GM12878 (cell line): ENCODE data around the gene HOPX. TPM values are rescaled to one million over a fixed set of nuclear protein-coding genes. Genes with fewer than 3 reads are reported as not detected.
"Not testable (repeated sequence)": the region's sequence is repeated elsewhere in the genome, so short reads cannot be mapped to it uniquely, and the experiment has no call there.

Experiments used
- ATAC-seq: fragments of 200-7000 bp; cut with Tn5 transposase; 3 replicates; pipeline ENCODE4 v1.9.1; 2020; ENCODE audit warnings: mild to moderate bottlenecking, moderate library complexity
- BruUV-seq: library from RNA; stranded (reverse); fragments of 400-500 nt; replicated peaks from 2 replicates; lab custom pipeline; 2021; lab: Mats Ljungman, UMichigan
- CTCF ChIA-PET: fragments of 300-600 bp; sonication (Branson Sonifier 250); formaldehyde crosslinking; extraction: SDS; loops from one replicate; lab custom pipeline; 2021; ENCODE audit warnings: inconsistent platforms; lab: Yijun Ruan, JAX
- POLR2A ChIA-PET: fragments of 350-600 bp; formaldehyde crosslinking; extraction: SDS; loops from one replicate; lab custom pipeline; 2021; ENCODE audit warnings: inconsistent platforms; lab: Charles Lee
- RAD21 ChIA-PET: fragments of 300-600 bp; sonication (Branson Sonifier 250); formaldehyde crosslinking; loops from one replicate; lab custom pipeline; 2023; ENCODE audit warnings: antibody characterized with exemption; ENCODE audit not compliant: unreplicated experiment; lab: Charles Lee
- SMC1A ChIA-PET: fragments of 300-600 bp; sonication (Branson Sonifier 250); formaldehyde crosslinking; loops from one replicate; lab custom pipeline; 2023; ENCODE audit not compliant: unreplicated experiment, uncharacterized antibody; lab: Charles Lee
- DNase-seq: peaks from one replicate; pipeline ENCODE4 v3.0.0-alpha.2; 2011; ENCODE audit warnings: low read depth, low spot score
- FAIRE-seq: peaks from 3 replicates; lab custom pipeline; 2011; peaks lifted over from hg19 to GRCh38; lab: Jason Lieb, UNC
- H2AFZ ChIP-seq: 2 replicates; pipeline ENCODE4 v1.6.0; 2011; ENCODE audit warnings: low read depth, low read length, control low read depth; ENCODE audit not compliant: control insufficient read depth
- H3K27ac ChIP-seq: 2 replicates; pipeline ENCODE4 v1.5.1; 2011; ENCODE audit warnings: control low read depth; ENCODE audit not compliant: control insufficient read depth, insufficient read depth
- H3K27me3 ChIP-seq, 2 experiments: replicated peaks in 1 of 2; 2 replicates each; pipeline versions ENCODE4 v1.6.0 to v1.6.1; 2011; ENCODE audit warnings: low read length in 1 of 2; ENCODE audit not compliant: control insufficient read depth in 2 of 2, insufficient read depth in 2 of 2
- H3K36me3 ChIP-seq, 2 experiments: 2 replicates each; pipeline ENCODE4 v1.5.1; 2011; ENCODE audit warnings: low read length in 1 of 2; ENCODE audit not compliant: control insufficient read depth in 2 of 2, insufficient read depth in 2 of 2
- H3K4me1 ChIP-seq: 2 replicates; pipeline ENCODE4 v1.6.1; 2011; ENCODE audit warnings: mild to moderate bottlenecking, low read length, moderate library complexity, mixed read lengths; ENCODE audit not compliant: control insufficient read depth, insufficient read depth
- H3K4me2 ChIP-seq: 2 replicates; pipeline ENCODE4 v1.6.0; 2011; ENCODE audit warnings: control low read depth; ENCODE audit not compliant: control insufficient read depth, insufficient read depth
- H3K4me3 ChIP-seq: fragments of 200-600 bp; sonication (generic); 2 replicates; pipeline ENCODE4 v1.5.1; 2016
- H3K79me2 ChIP-seq: 2 replicates; pipeline ENCODE4 v1.6.0; 2011; ENCODE audit warnings: low read length; ENCODE audit not compliant: control insufficient read depth, insufficient read depth
- H3K9ac ChIP-seq: 2 replicates; pipeline ENCODE4 v1.8.0; 2011; ENCODE audit warnings: low read length, control low read depth, mixed read lengths; ENCODE audit not compliant: control insufficient read depth, insufficient read depth
- H3K9me3 ChIP-seq: replicated peaks from 3 replicates; pipeline ENCODE4 v1.5.1; 2011; ENCODE audit warnings: mild to moderate bottlenecking, low read length; ENCODE audit not compliant: control insufficient read depth, insufficient read depth
- H4K20me1 ChIP-seq: 2 replicates; pipeline ENCODE4 v1.6.0; 2011; ENCODE audit not compliant: control insufficient read depth, insufficient read depth
- MTA3 ChIP-seq: IDR thresholded peaks from 2 replicates; pipeline ENCODE4 v1.6.1; 2012; ENCODE audit warnings: low read length, inconsistent platforms, borderline replicate concordance
- NFXL1 ChIP-seq: fragments of 450-650 bp; IDR thresholded peaks from 2 replicates; pipeline ENCODE4 v1.6.1; 2017; ENCODE audit warnings: antibody characterized with exemption, mild to moderate bottlenecking, borderline replicate concordance
- SUZ12 ChIP-seq: fragments of 200-600 bp; sonication (generic); IDR thresholded peaks from one replicate; pipeline ENCODE4 v1.6.1; 2018; ENCODE audit warnings: antibody characterized with exemption, mild to moderate bottlenecking; ENCODE audit not compliant: unreplicated experiment
- WGBS: methylation state at CpG from one replicate; pipeline ENCODE4 v1.1.6; 2016; ENCODE audit warnings: low lambda C conversion rate; ENCODE audit not compliant: insufficient replicate concordance, insufficient coverage; ENCODE audit errors: missing lambda C conversion rate; 5-methylcytosine and 5-hydroxymethylcytosine counted together
- in situ Hi-C: fragments of 300-500 bp; cut with MboI; formaldehyde crosslinking; loops from 9 replicates; pipeline ENCODE4 v1.14.3; 2018; ENCODE audit warnings: mixed read lengths
- intact Hi-C: fragments of 100-400 bp; cut with micrococcal nuclease; formaldehyde crosslinking; loops from one replicate; pipeline ENCODE4 v1.14.2; 2022; ENCODE audit not compliant: unreplicated experiment
- polyA plus RNA-seq, 11 experiments: library from polyadenylated mRNA; depleted of rRNA in 4 of 11; unstranded in 6 of 11; stranded (reverse) in 5 of 11; fragments of >200 nt; fragmentation: Nextera tagmentation in 4 of 11; fragmentation: Illumina TruSeq in 1 of 11; extraction: Ambion mirVana in 4 of 11; extraction: Trizol in 1 of 11; gene quantifications; 1 replicate in 1 of 11; 2 replicates in 10 of 11; pipeline versions ENCODE4 v1.2.1 to v1.2.3, GENCODE V29; 2011 to 2016; ENCODE audit warnings: inconsistent platforms in 2 of 11, missing spikeins in 2 of 11, low read depth in 1 of 11
- total RNA-seq, 4 experiments: library from RNA; depleted of rRNA in 3 of 4; stranded (reverse); fragments of >200 nt in 3 of 4; fragmentation: Illumina TruSeq in 1 of 4; extraction: Trizol in 1 of 4; gene quantifications; 2 replicates each; pipeline versions ENCODE4 v1.2.1 to v1.2.3, GENCODE V29; 2013 to 2021

Gene HOPX
- total and polyA plus RNA-seq, 10 of the 15 experiments (the other 5 are each of a cell fraction or from before 2014, with no cell fraction given) = 0.11 to 0.40 (median 0.23) TPM; not detected in 4

DNA sequence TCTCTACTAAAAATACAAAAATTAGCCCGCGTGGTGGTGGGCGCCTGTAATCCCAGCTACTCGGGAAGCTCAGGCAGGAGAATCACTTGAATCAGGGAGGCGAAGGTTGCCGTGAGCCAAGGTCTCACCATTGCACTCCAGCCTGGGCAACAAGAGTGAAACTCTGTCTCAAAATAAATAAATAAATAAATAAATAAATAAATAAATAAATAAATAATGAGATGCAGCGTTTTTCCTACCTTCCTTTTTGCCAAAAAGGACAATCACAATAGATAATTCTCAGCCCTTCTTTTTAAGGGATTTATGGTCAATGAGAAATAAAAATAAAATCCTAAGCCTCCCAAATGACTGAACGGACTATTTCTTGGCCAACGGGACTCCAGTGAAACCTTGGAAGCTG lies 46.1 kb downstream of the HOPX start:
- WGBS = 73% methylated on average over 9 of the region's 9 CpGs
- H3K36me3 ChIP-seq, RAD21 ChIA-PET: not testable (repeated sequence)

DNA sequence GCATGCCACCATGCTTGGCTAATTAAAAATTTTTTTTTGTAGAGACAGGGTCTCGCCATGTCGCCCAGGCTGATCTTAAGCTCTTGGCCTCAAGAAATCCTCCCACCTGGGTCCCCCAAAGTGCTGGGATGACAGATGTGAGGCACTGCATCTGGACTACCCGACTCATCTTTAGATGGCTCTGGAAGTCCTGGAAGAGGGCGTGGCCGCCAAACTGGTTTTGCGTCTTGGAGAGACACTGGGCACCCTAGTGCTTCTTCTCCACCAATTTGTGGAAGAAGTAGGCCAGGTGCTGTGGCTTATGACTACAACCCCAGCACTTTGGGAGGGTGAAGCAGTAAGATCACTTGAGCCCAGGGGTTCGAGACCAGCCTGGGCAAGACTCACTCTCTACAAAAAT lies 47.6 kb downstream of the HOPX start:
- TF ChIP-seq NFXL1 = no peak
- TF ChIP-seq MTA3 = no peak
- no peak for TF ChIP-seq SUZ12
- H3K27me3 ChIP-seq = no peaks in the 10 kb centered on the region
- no peak overlapping the region for H2AFZ ChIP-seq
- 38% methylated on average over 7 of the region's 7 CpGs for WGBS
- ChIA-PET RAD21 (no interaction called here), CTCF (no interaction called here), POLR2A (no interaction called here), SMC1A (interaction anchor here (0.9 kb wide), 1 partner anchor 170 kb away, joined by 4 read pairs; no protein-coding TSS in a partner anchor)
- no peak overlapping the region for H3K9ac ChIP-seq
- DNase-seq (no peak), FAIRE-seq (no peak), ATAC-seq (no peak)
- intact Hi-C loops = no loop called here
- in situ Hi-C loops = no loop called here
- no peaks in the 10 kb centered on the region for H3K9me3 ChIP-seq
- no peaks in the 10 kb centered on the region for H3K79me2 ChIP-seq
- H3K27ac ChIP-seq = no peak overlapping the region
- no peak overlapping the region for H3K4me3 ChIP-seq
- no peaks in the 10 kb centered on the region for H3K4me1 ChIP-seq
- no peak overlapping the region for H3K4me2 ChIP-seq
- BruUV-seq = no TSS peak
- H3K36me3 ChIP-seq = no peaks in the 10 kb centered on the region
- H4K20me1 ChIP-seq = no peaks in the 10 kb centered on the region

More for the DNA sequence above, 46.1 kb downstream of the HOPX start:
- POLR2A ChIA-PET, H3K4me1 ChIP-seq, H3K79me2 ChIP-seq, H4K20me1 ChIP-seq, H2AFZ ChIP-seq, CTCF ChIA-PET, BruUV-seq, ATAC-seq, H3K9me3 ChIP-seq, in situ Hi-C loops, H3K4me2 ChIP-seq, H3K27me3 ChIP-seq, DNase-seq, SMC1A ChIA-PET, H3K4me3 ChIP-seq, intact Hi-C loops, H3K27ac ChIP-seq, FAIRE-seq, H3K9ac ChIP-seq: not testable (repeated sequence)
